Spleen (tissue), 11 donors: ENCODE data around the gene NXPH4. TPM values are rescaled to one million over a fixed set of nuclear protein-coding genes. Genes with fewer than 3 reads are reported as not detected.

Source experiments
- DNase-seq: peaks from one replicate; pipeline ENCODE4 v3.0.0-alpha.2; 2020
- H3K27ac ChIP-seq, 8 donors: fragments of 200-600 bp; sonication (generic) in 7 of 8; 1 replicate in 4 of 8; 2 replicates in 4 of 8; pipeline versions ENCODE4 v1.5.0 to v1.8.0; 2016 to 2021; ENCODE audit warnings: inconsistent platforms in 4 of 8, mild to moderate bottlenecking in 4 of 8, moderate library complexity in 1 of 8
- H3K27me3 ChIP-seq, 7 donors: fragments of 200-600 bp; sonication (generic) in 6 of 7; replicated peaks in 1 of 7; 1 replicate in 4 of 7; 2 replicates in 3 of 7; pipeline versions ENCODE4 v1.5.0 to v1.8.0; 2016 to 2021; ENCODE audit warnings: inconsistent platforms in 3 of 7, mild to moderate bottlenecking in 1 of 7
- H3K36me3 ChIP-seq, 6 donors: fragments of 200-600 bp; sonication (generic) in 5 of 6; 1 replicate in 4 of 6; 2 replicates in 2 of 6; pipeline versions ENCODE4 v1.5.0 to v1.8.0; 2016 to 2021; ENCODE audit warnings: inconsistent platforms in 2 of 6
- H3K4me1 ChIP-seq, 6 donors: fragments of 200-600 bp; sonication (generic) in 5 of 6; 1 replicate in 3 of 6; 2 replicates in 3 of 6; pipeline versions ENCODE4 v1.5.0 to v1.8.0; 2016 to 2021; ENCODE audit warnings: inconsistent platforms in 3 of 6
- H3K4me3 ChIP-seq, 8 donors: fragments of 200-600 bp; sonication (generic) in 7 of 8; 1 replicate in 4 of 8; 2 replicates in 4 of 8; pipeline versions ENCODE4 v1.5.0 to v1.8.0; 2016 to 2021; ENCODE audit warnings: inconsistent platforms in 4 of 8, mild to moderate bottlenecking in 4 of 8, moderate library complexity in 2 of 8
- H3K9me3 ChIP-seq, 8 donors: fragments of 200-600 bp; sonication (generic) in 7 of 8; 1 replicate in 4 of 8; 2 replicates in 4 of 8; pipeline versions ENCODE4 v1.5.0 to v1.8.0; 2016 to 2021; ENCODE audit warnings: inconsistent platforms in 4 of 8
- CTCF ChIP-seq, 11 experiments: fragments of 200-600 bp in 7 of 11; fragments of 450-650 bp in 4 of 11; sonication (generic) in 4 of 11; IDR thresholded peaks in 8 of 11; conservative IDR thresholded peaks in 3 of 11; 1 replicate in 7 of 11; 2 replicates in 4 of 11; pipeline versions ENCODE4 v1.4.0 to v1.8.0; 2016 to 2021; ENCODE audit warnings: antibody characterized with exemption in 11 of 11, inconsistent platforms in 4 of 11, mild to moderate bottlenecking in 1 of 11
- POLR2A ChIP-seq, 3 donors: fragments of 450-650 bp; IDR thresholded peaks; one replicate each; pipeline ENCODE4 v1.5.1; 2017; ENCODE audit warnings: antibody characterized with exemption in 3 of 3, mild to moderate bottlenecking in 1 of 3
- POLR2AphosphoS5 ChIP-seq, 3 donors: sonication (generic); formaldehyde crosslinking; IDR thresholded peaks; one replicate each; pipeline ENCODE4 v1.5.1; 2017; ENCODE audit warnings: antibody characterized with exemption in 3 of 3
- WGBS, 5 donors: extraction: QIAGEN DNeasy Blood & Tissue Kit in 3 of 5; methylation state at CpG; one replicate each; pipeline versions ENCODE4 v1.1.5 to v1.1.7; 2013 to 2018; 5-methylcytosine and 5-hydroxymethylcytosine counted together
- intact Hi-C: fragments of 100-400 bp; cut with DNase I; formaldehyde crosslinking; loops from one replicate; pipeline ENCODE4 v1.15.0; 2023; ENCODE audit warnings: low total_unique reads
- polyA plus RNA-seq, 3 donors: library from polyadenylated mRNA; stranded (reverse); fragments of 200-250 nt; gene quantifications; one replicate each; pipeline ENCODE4 v1.2.1, GENCODE V29; 2013
- total RNA-seq, 7 donors: library from RNA; depleted of rRNA in 3 of 7; stranded (reverse); fragments of >200 nt in 3 of 7; fragmentation: NEBNext Ultra II Directional in 4 of 7; extraction: Animal tissue kit (Norgen Biotek cat#: 25700) in 4 of 7; gene quantifications; one replicate each; pipeline versions ENCODE4 v1.1.0 to v1.2.1, GENCODE V29; 2016 to 2021
- donor health status: healthy with polysubstance abuse.
- donor health status: DM: no; HTN: no; CAD: no; lungs with moderate emphysema.
- donor health status: DM: no; HTN: no; CAD: no.
- donor health status: Bipolar disorder and iron deficiency.
- donor health status: healthy.
- donor health status: DM: no; HTN: no; CAD: no.
- donor health status: DM: yes; HTN: yes; CAD: no.

The NXPH4 gene
- total and polyA plus RNA-seq, 10 donors, result 0.11 to 0.60 (median 0.23) TPM; not detected in 4

GRCh38 chr12:57190821-57191220 is 25.8 kb upstream of the NXPH4 start:
- intact Hi-C loops, result no loop called here
- Histone ChIP-seq H3K9me3 (no peaks in the 10 kb centered on the region), H3K4me1 (no peaks in the 10 kb centered on the region), H3K27ac (no peak overlapping the region), H3K36me3 (peaks cover 0 to 100% (median 25%) of the 10 kb centered on the region in 6 donors), H3K27me3 (no peaks in the 10 kb centered on the region), H3K4me3 (no peak overlapping the region)
- no peak for DNase-seq
- 93 to 98% (median 95%) methylated on average over 16 to 23 of the region's 23 CpGs for WGBS, 5 donors
- no peak for TF ChIP-seq POLR2A (IDR thresholded peaks at IDR 0.05)
- TF ChIP-seq CTCF (IDR thresholded peaks at IDR 0.05 in 8 of 11, conservative IDR thresholded peaks at IDR 0.05 in 3 of 11), result no peak
- no peak for TF ChIP-seq POLR2AphosphoS5 (IDR thresholded peaks at IDR 0.05)

GRCh38 chr12:57191410-57191809 is 25.2 kb upstream of the NXPH4 start:
- peaks cover 0 to 100% (median 26%) of the 10 kb centered on the region in 6 donors for H3K36me3 ChIP-seq
- no peak for TF ChIP-seq CTCF (IDR thresholded peaks at IDR 0.05 in 8 of 11, conservative IDR thresholded peaks at IDR 0.05 in 3 of 11)
- no peak for TF ChIP-seq POLR2AphosphoS5 (IDR thresholded peaks at IDR 0.05)
- TF ChIP-seq POLR2A (IDR thresholded peaks at IDR 0.05), result no peak

GRCh38 chr12:57192920-57193319 is 23.7 kb upstream of the NXPH4 start:
- H3K27me3 ChIP-seq, result no peaks in the 10 kb centered on the region
- H3K4me1 ChIP-seq, result no peaks in the 10 kb centered on the region
- intact Hi-C loops, result no loop called here
- H3K4me3 ChIP-seq, result no peak overlapping the region
- 83 to 94% (median 90%) methylated on average over 15 to 16 of the region's 16 CpGs for WGBS, 5 donors
- no peaks in the 10 kb centered on the region for H3K9me3 ChIP-seq
- TF ChIP-seq CTCF (IDR thresholded peaks at IDR 0.05 in 8 of 11, conservative IDR thresholded peaks at IDR 0.05 in 3 of 11) (no peak), POLR2A (IDR thresholded peaks at IDR 0.05) (no peak), POLR2AphosphoS5 (IDR thresholded peaks at IDR 0.05) (no peak)
- peaks cover 0 to 100% (median 36%) of the 10 kb centered on the region in 6 donors for H3K36me3 ChIP-seq
- DNase-seq, result no peak
- no peak overlapping the region for H3K27ac ChIP-seq

More at GRCh38 chr12:57191410-57191809, 25.2 kb upstream of the NXPH4 start:
- Histone ChIP-seq H3K9me3 (no peaks in the 10 kb centered on the region), H3K27ac (no peak overlapping the region), H3K4me1 (no peaks in the 10 kb centered on the region), H3K4me3 (no peak overlapping the region), H3K27me3 (no peaks in the 10 kb centered on the region)
- intact Hi-C loops, result no loop called here
- 89 to 95% (median 92%) methylated on average over 11 of the region's 11 CpGs for WGBS, 5 donors
- DNase-seq, result no peak

GRCh38 chr12:57193706-57194245 is 22.8 kb upstream of the NXPH4 start:
- Histone ChIP-seq H3K27ac (no peak overlapping the region), H3K9me3 (no peaks in the 10 kb centered on the region), H3K36me3 (peaks cover 0 to 100% (median 40%) of the 10 kb centered on the region in 6 donors), H3K4me3 (no peak overlapping the region), H3K27me3 (no peaks in the 10 kb centered on the region), H3K4me1 (no peaks in the 10 kb centered on the region)
- 81 to 90% (median 85%) methylated on average over 17 to 19 of the region's 19 CpGs for WGBS, 5 donors
- TF ChIP-seq POLR2AphosphoS5 (IDR thresholded peaks at IDR 0.05) (no peak), POLR2A (IDR thresholded peaks at IDR 0.05) (no peak), CTCF (IDR thresholded peaks at IDR 0.05 in 8 of 11, conservative IDR thresholded peaks at IDR 0.05 in 3 of 11) (no peak)
- DNase-seq, result no peak
- intact Hi-C loops, result no loop called here
